Neuronal stem cell (in vitro differentiated cells): Measurements from ENCODE around the gene RPL22.

Experiments
- DNase-seq: peaks from one replicate; pipeline ENCODE4 v3.0.0-alpha.2; 2013; ENCODE audit warnings: low spot score
- H2AFZ ChIP-seq: one replicate; pipeline ENCODE4 v1.6.1; 2013; ENCODE audit warnings: mild to moderate bottlenecking, low read length, inconsistent platforms
- H2AK5ac ChIP-seq: 2 replicates; pipeline ENCODE4 v1.6.1; 2013; ENCODE audit warnings: low read depth, mild to moderate bottlenecking, inconsistent platforms, low read length, moderate library complexity, mixed read lengths
- H2BK120ac ChIP-seq: 2 replicates; pipeline ENCODE4 v1.6.1; 2013; ENCODE audit warnings: low read depth, mild to moderate bottlenecking, inconsistent platforms, low read length, moderate library complexity, mixed read lengths
- H2BK12ac ChIP-seq: one replicate; pipeline ENCODE4 v1.6.1; 2013; ENCODE audit warnings: low read length, inconsistent platforms
- H2BK15ac ChIP-seq: 2 replicates; pipeline ENCODE4 v1.6.1; 2013; ENCODE audit warnings: mild to moderate bottlenecking, low read length, inconsistent platforms, mixed read lengths
- H2BK5ac ChIP-seq: one replicate; pipeline ENCODE4 v1.6.1; 2013; ENCODE audit warnings: inconsistent platforms, mild to moderate bottlenecking, low read length, moderate library complexity
- H3K14ac ChIP-seq: one replicate; pipeline ENCODE4 v1.6.1; 2013; ENCODE audit warnings: low read length, inconsistent platforms
- H3K18ac ChIP-seq: 2 replicates; pipeline ENCODE4 v1.6.1; 2013; ENCODE audit warnings: low read length, inconsistent platforms
- H3K23ac ChIP-seq: 2 replicates; pipeline ENCODE4 v1.6.1; 2013; ENCODE audit warnings: low read depth, mild to moderate bottlenecking, mixed read lengths, low read length, inconsistent platforms; ENCODE audit not compliant: poor library complexity
- H3K27ac ChIP-seq: replicated peaks from 3 replicates; pipeline ENCODE4 v1.5.1; 2013; ENCODE audit warnings: low read length, inconsistent platforms
- H3K27me3 ChIP-seq, 3 experiments: 2 replicates each; pipeline ENCODE4 v1.6.1; 2013; ENCODE audit warnings: low read length in 3 of 3, mild to moderate bottlenecking in 2 of 3, inconsistent platforms in 1 of 3, low read depth in 1 of 3, mixed read lengths in 1 of 3, moderate library complexity in 1 of 3; ENCODE audit not compliant: control insufficient read depth in 3 of 3, insufficient read depth in 3 of 3
- H3K36me3 ChIP-seq, 2 donors: replicated peaks in 1 of 2; 2 replicates each; pipeline ENCODE4 v1.6.1; 2013; ENCODE audit warnings: low read length in 2 of 2; ENCODE audit not compliant: control insufficient read depth in 2 of 2, insufficient read depth in 2 of 2
- H3K4ac ChIP-seq: 2 replicates; pipeline ENCODE4 v1.6.1; 2013; ENCODE audit warnings: inconsistent platforms, mild to moderate bottlenecking, low read length, moderate library complexity
- H3K4me1 ChIP-seq, 2 donors: 1 replicate in 1 of 2; 2 replicates in 1 of 2; pipeline ENCODE4 v1.6.1; 2013; ENCODE audit warnings: low read length in 2 of 2, low read depth in 1 of 2; ENCODE audit not compliant: control insufficient read depth in 2 of 2, insufficient read depth in 1 of 2
- H3K4me2 ChIP-seq: one replicate; pipeline ENCODE4 v1.6.1; 2013; ENCODE audit warnings: mild to moderate bottlenecking, low read length, inconsistent platforms; ENCODE audit not compliant: insufficient read depth, poor library complexity, severe bottlenecking
- H3K4me3 ChIP-seq, 2 donors: 2 replicates each; pipeline ENCODE4 v1.5.1; 2013; ENCODE audit warnings: low read length in 2 of 2, mild to moderate bottlenecking in 2 of 2, inconsistent platforms in 1 of 2, moderate library complexity in 1 of 2
- H3K79me1 ChIP-seq: one replicate; pipeline ENCODE4 v1.6.1; 2013; ENCODE audit warnings: low read depth, mild to moderate bottlenecking, inconsistent platforms, low read length, moderate library complexity
- H3K9ac ChIP-seq: one replicate; pipeline ENCODE4 v1.6.1; 2013; ENCODE audit warnings: mild to moderate bottlenecking, low read depth, low read length, inconsistent platforms; ENCODE audit not compliant: poor library complexity
- H3K9me3 ChIP-seq, 2 donors: replicated peaks in 1 of 2; 2 replicates each; pipeline versions ENCODE3 to v1.6.1; 2013; ENCODE audit warnings: low read length in 2 of 2, mild to moderate bottlenecking in 2 of 2, inconsistent platforms in 1 of 2, low read depth in 1 of 2, mixed read lengths in 1 of 2, moderate library complexity in 1 of 2; ENCODE audit not compliant: control insufficient read depth in 2 of 2, insufficient read depth in 1 of 2
- H4K8ac ChIP-seq: one replicate; pipeline ENCODE4 v1.6.1; 2013; ENCODE audit warnings: low read depth, mild to moderate bottlenecking, inconsistent platforms, low read length, moderate library complexity
- H4K91ac ChIP-seq: one replicate; pipeline ENCODE4 v1.6.1; 2013; ENCODE audit warnings: low read length, low read depth, mild to moderate bottlenecking, inconsistent platforms; ENCODE audit not compliant: poor library complexity
- WGBS, 2 donors: extraction: QIAGEN DNeasy Blood & Tissue Kit; methylation state at CpG; one replicate each; pipeline ENCODE4 v1.1.7; 2013; ENCODE audit warnings: missing lambda C conversion rate in 2 of 2, mixed read lengths in 1 of 2; ENCODE audit not compliant: insufficient read length in 2 of 2, insufficient replicate concordance in 1 of 2; ENCODE audit errors: extremely low coverage in 2 of 2; 5-methylcytosine and 5-hydroxymethylcytosine counted together

Gene RPL22

GRCh38 chr1:6233376-6233775 lies 34.0 kb upstream of the RPL22 start:
- no peak overlapping the region for H2BK15ac ChIP-seq
- no peak for DNase-seq
- H3K36me3 ChIP-seq: peaks cover 16 to 58% of the 10 kb centered on the region in 2 donors
- no peak overlapping the region for H3K27ac ChIP-seq
- H3K18ac ChIP-seq: no peak overlapping the region
- peaks cover 6 to 7% of the 10 kb centered on the region in 2 donors for H3K4me1 ChIP-seq
- no peak overlapping the region for H3K9ac ChIP-seq
- H2AFZ ChIP-seq: no peak overlapping the region
- H3K23ac ChIP-seq: no peak overlapping the region
- no peaks in the 10 kb centered on the region for H3K27me3 ChIP-seq
- no peak overlapping the region for H4K8ac ChIP-seq
- no peak overlapping the region for H2BK120ac ChIP-seq
- H2AK5ac ChIP-seq: no peak overlapping the region
- H3K4ac ChIP-seq: no peak overlapping the region
- H3K9me3 ChIP-seq: peaks cover 0 to 3% of the 10 kb centered on the region in 2 donors
- H3K79me1 ChIP-seq: peaks cover 2% of the 10 kb centered on the region
- H2BK12ac ChIP-seq: no peak overlapping the region
- WGBS, 2 donors: no CpG with 5 or more reads among the region's 1 CpG
- H4K91ac ChIP-seq: no peak overlapping the region
- H3K14ac ChIP-seq: no peak overlapping the region
- H2BK5ac ChIP-seq: no peak overlapping the region
- H3K4me2 ChIP-seq: no peak overlapping the region
- H3K4me3 ChIP-seq: no peak overlapping the region

- Histone ChIP-seq H3K18ac (no peak overlapping the region), H3K4me3 (no peak overlapping the region), H3K14ac (no peak overlapping the region), H2BK15ac (no peak overlapping the region), H3K4ac (no peak overlapping the region), H3K9me3 (no peaks in the 10 kb centered on the region), H3K23ac (no peak overlapping the region), H2BK12ac (no peak overlapping the region), H3K27me3 (no peaks in the 10 kb centered on the region), H4K8ac (no peak overlapping the region), H3K27ac (no peak overlapping the region), H2BK120ac (no peak overlapping the region), H2AFZ (no peak overlapping the region), H2AK5ac (no peak overlapping the region), H2BK5ac (no peak overlapping the region), H3K4me2 (no peak overlapping the region), H3K36me3 (peaks cover 33 to 95% of the 10 kb centered on the region in 2 donors), H4K91ac (no peak overlapping the region), H3K79me1 (no peaks in the 10 kb centered on the region), H3K9ac (no peak overlapping the region), H3K4me1 (no peaks in the 10 kb centered on the region)
- no peak for DNase-seq
- WGBS, 2 donors: no CpG with 5 or more reads among the region's 8 CpGs
These were observed 26.3 kb upstream of the RPL22 start for GRCh38 chr1:6225651-6226050.

- Histone ChIP-seq H3K14ac (no peak overlapping the region), H3K27ac (no peak overlapping the region), H3K36me3 (peaks cover 34 to 95% of the 10 kb centered on the region in 2 donors), H2BK120ac (no peak overlapping the region), H2AFZ (no peak overlapping the region), H3K9me3 (no peaks in the 10 kb centered on the region), H3K4me3 (no peak overlapping the region), H3K9ac (no peak overlapping the region), H3K4me1 (no peaks in the 10 kb centered on the region), H3K18ac (no peak overlapping the region), H2BK12ac (no peak overlapping the region), H2BK5ac (no peak overlapping the region), H3K4ac (no peak overlapping the region), H2AK5ac (no peak overlapping the region), H4K91ac (no peak overlapping the region), H3K4me2 (no peak overlapping the region), H4K8ac (no peak overlapping the region), H3K23ac (no peak overlapping the region), H3K27me3 (no peaks in the 10 kb centered on the region), H2BK15ac (no peak overlapping the region), H3K79me1 (no peaks in the 10 kb centered on the region)
- no CpG with 5 or more reads among the region's 15 CpGs for WGBS, 2 donors
- DNase-seq: no peak
These were observed 25.3 kb upstream of the RPL22 start for GRCh38 chr1:6224718-6225117.

GRCh38 chr1:6223617-6224016 lies 24.2 kb upstream of the RPL22 start:
- Histone ChIP-seq H3K4me2 (no peak overlapping the region), H2BK12ac (no peak overlapping the region), H2AK5ac (no peak overlapping the region), H2BK120ac (no peak overlapping the region), H2BK5ac (no peak overlapping the region), H4K91ac (no peak overlapping the region), H3K14ac (no peak overlapping the region), H3K4me3 (no peak overlapping the region), H3K18ac (no peak overlapping the region), H2AFZ (no peak overlapping the region), H3K23ac (no peak overlapping the region), H3K9ac (no peak overlapping the region), H3K36me3 (peaks cover 33 to 84% of the 10 kb centered on the region in 2 donors), H3K27me3 (no peaks in the 10 kb centered on the region), H3K79me1 (no peaks in the 10 kb centered on the region), H3K4ac (no peak overlapping the region), H4K8ac (no peak overlapping the region), H3K9me3 (no peaks in the 10 kb centered on the region), H3K4me1 (peaks cover 0 to under 1% of the 10 kb centered on the region in 2 donors), H2BK15ac (no peak overlapping the region), H3K27ac (no peak overlapping the region)
- no CpG with 5 or more reads among the region's 13 CpGs for WGBS, 2 donors
- DNase-seq: no peak
